GM03348 (cell line): ENCODE results near the gene ACAT2.
"Not testable (repeated sequence)": the region's sequence is repeated elsewhere in the genome, so short reads cannot be mapped to it uniquely, and the experiment has no call there.

Source experiments
- DNase-seq: peaks from one replicate; pipeline ENCODE4 v3.0.0; 2012; ENCODE audit warnings: low spot score

The ACAT2 gene

GRCh38 chr6:159813781-159814180 lies 51.9 kb downstream of the ACAT2 start:
- no peak for DNase-seq

GRCh38 chr6:159815410-159815809 lies 53.6 kb downstream of the ACAT2 start:
- no peak for DNase-seq

- DNase-seq, result not testable (repeated sequence)
Measured at GRCh38 chr6:159816775-159817174, 54.9 kb downstream of the ACAT2 start.

GRCh38 chr6:159817951-159818739 lies 56.3 kb downstream of the ACAT2 start:
- no peak for DNase-seq

GRCh38 chr6:159819098-159819497 lies 57.3 kb downstream of the ACAT2 start:
- no peak for DNase-seq

- DNase-seq, result no peak
Measured at GRCh38 chr6:159819932-159820640, 58.2 kb downstream of the ACAT2 start.

GRCh38 chr6:159821122-159821521 lies 59.3 kb downstream of the ACAT2 start:
- no peak for DNase-seq

GRCh38 chr6:159821726-159822125 lies 59.9 kb downstream of the ACAT2 start:
- DNase-seq, result no peak

GRCh38 chr6:159823953-159824352 lies 62.1 kb downstream of the ACAT2 start:
- no peak for DNase-seq

- DNase-seq, result not testable (repeated sequence)
Measured at GRCh38 chr6:159824690-159825089, 62.8 kb downstream of the ACAT2 start.

GRCh38 chr6:159826004-159826403 lies 64.2 kb downstream of the ACAT2 start:
- DNase-seq, result no peak

- DNase-seq, result no peak
Measured at GRCh38 chr6:159826968-159827647, 65.3 kb downstream of the ACAT2 start.

- no peak for DNase-seq
Measured at GRCh38 chr6:159828074-159828473, 66.2 kb downstream of the ACAT2 start.
